KMS-11 (cell line): ENCODE measurements around the gene LRCH4.

ENCODE experiments used
- H2AFZ ChIP-seq: fragments of 200-600 bp; sonication (generic); 2 replicates; pipeline ENCODE4 v1.6.1; 2016; ENCODE audit warnings: antibody characterized with exemption, mixed run types, low read depth
- H3K27ac ChIP-seq: fragments of 200-600 bp; sonication (generic); 2 replicates; pipeline ENCODE4 v1.6.1; 2016; ENCODE audit warnings: mild to moderate bottlenecking, mixed run types
- H3K27me3 ChIP-seq: fragments of 200-600 bp; sonication (generic); 2 replicates; pipeline ENCODE4 v1.6.1; 2017; ENCODE audit warnings: mild to moderate bottlenecking, low read depth, mixed run types, moderate library complexity; ENCODE audit not compliant: insufficient read depth
- H3K36me3 ChIP-seq: fragments of 200-600 bp; sonication (generic); 2 replicates; pipeline ENCODE4 v1.6.1; 2017; ENCODE audit warnings: mild to moderate bottlenecking, mixed run types; ENCODE audit not compliant: insufficient read depth
- H3K4me1 ChIP-seq: fragments of 200-600 bp; sonication (generic); 2 replicates; pipeline ENCODE4 v1.6.1; 2016; ENCODE audit warnings: mild to moderate bottlenecking, low read depth, mixed run types; ENCODE audit not compliant: poor library complexity, severe bottlenecking
- H3K4me2 ChIP-seq: fragments of 200-600 bp; sonication (generic); 2 replicates; pipeline ENCODE4 v1.7.0; 2016; ENCODE audit warnings: mild to moderate bottlenecking, mixed run types
- H3K4me3 ChIP-seq: fragments of 200-600 bp; sonication (generic); IDR thresholded peaks from 2 replicates; pipeline ENCODE4 v1.6.1; 2017; ENCODE audit warnings: low read depth, low read length, mixed read lengths; ENCODE audit not compliant: insufficient read depth
- H3K79me2 ChIP-seq: fragments of 200-600 bp; sonication (generic); 2 replicates; pipeline ENCODE4 v1.6.1; 2016; ENCODE audit warnings: low read depth, mixed run types; ENCODE audit not compliant: insufficient read depth
- H3K9ac ChIP-seq: fragments of 200-600 bp; sonication (generic); 2 replicates; pipeline ENCODE4 v1.6.1; 2016; ENCODE audit warnings: mild to moderate bottlenecking, mixed run types
- H4K20me1 ChIP-seq: fragments of 200-600 bp; sonication (generic); 2 replicates; pipeline ENCODE4 v1.6.1; 2016; ENCODE audit warnings: mild to moderate bottlenecking, mixed run types; ENCODE audit not compliant: insufficient read depth
- CTCF ChIP-seq: fragments of 200-600 bp; sonication (generic); conservative IDR thresholded peaks from 2 replicates; pipeline ENCODE4 v1.6.1; 2017; ENCODE audit warnings: low read depth, mild to moderate bottlenecking, antibody characterized with exemption, low read length, moderate library complexity, mixed read lengths

LRCH4 gene

GRCh38 chr7:100609958-100610357, 24.0 kb upstream of the LRCH4 start:
- H3K4me3 ChIP-seq: no peak overlapping the region
- peaks cover 14% of the 10 kb centered on the region; the same call in 1 of the 2 replicates for H3K27me3 ChIP-seq
- H3K36me3 ChIP-seq: no peaks in the 10 kb centered on the region
- H3K79me2 ChIP-seq: no peaks in the 10 kb centered on the region
- no peak overlapping the region for H2AFZ ChIP-seq
- no peak for TF ChIP-seq CTCF
- no peak overlapping the region for H3K4me2 ChIP-seq
- no peaks in the 10 kb centered on the region for H4K20me1 ChIP-seq
- H3K27ac ChIP-seq: no peak overlapping the region
- H3K4me1 ChIP-seq: peaks cover 8% of the 10 kb centered on the region
- no peak overlapping the region for H3K9ac ChIP-seq

- no peak for TF ChIP-seq CTCF
- no peak overlapping the region for H3K9ac ChIP-seq
- H3K36me3 ChIP-seq: no peaks in the 10 kb centered on the region
- H3K27me3 ChIP-seq: peaks cover 15% of the 10 kb centered on the region; the same call in 1 of the 2 replicates
- no peak overlapping the region for H3K4me2 ChIP-seq
- H3K4me3 ChIP-seq: no peak overlapping the region
- H3K4me1 ChIP-seq: peaks cover 11% of the 10 kb centered on the region
- H2AFZ ChIP-seq: no peak overlapping the region
- no peaks in the 10 kb centered on the region for H4K20me1 ChIP-seq
- H3K79me2 ChIP-seq: no peaks in the 10 kb centered on the region
- H3K27ac ChIP-seq: no peak overlapping the region
These were observed 21.2 kb upstream of the LRCH4 start for GRCh38 chr7:100607111-100607510.

- Histone ChIP-seq H4K20me1 (no peaks in the 10 kb centered on the region), H3K27ac (no peak overlapping the region), H3K9ac (no peak overlapping the region), H3K27me3 (peaks cover 16% of the 10 kb centered on the region; the same call in 1 of the 2 replicates), H3K79me2 (no peaks in the 10 kb centered on the region), H3K36me3 (no peaks in the 10 kb centered on the region), H3K4me2 (no peak overlapping the region), H3K4me1 (peaks cover 11% of the 10 kb centered on the region), H3K4me3 (no peak overlapping the region), H2AFZ (no peak overlapping the region)
- no peak for TF ChIP-seq CTCF
These were observed 20.4 kb upstream of the LRCH4 start for GRCh38 chr7:100606313-100606712.

GRCh38 chr7:100604976-100605911, 19.3 kb upstream of the LRCH4 start:
- Histone ChIP-seq H4K20me1 (no peaks in the 10 kb centered on the region), H2AFZ (peak overlapping the region; percentile 78), H3K36me3 (no peaks in the 10 kb centered on the region), H3K79me2 (no peaks in the 10 kb centered on the region), H3K27ac (no peak overlapping the region), H3K9ac (peak overlapping the region; percentile 37; the same call in 1 of the 2 replicates), H3K4me2 (peak overlapping the region; percentile 86), H3K27me3 (peaks cover 18% of the 10 kb centered on the region; the same call in 1 of the 2 replicates), H3K4me3 (no peak overlapping the region), H3K4me1 (peaks cover 11% of the 10 kb centered on the region)
- TF ChIP-seq CTCF: no peak
